Thyroid gland (tissue), 4 donors: ENCODE data around the gene MARK2.

Experiments used
- CTCF ChIP-seq, 6 experiments: fragments of 200-600 bp in 3 of 6; fragments of 450-650 bp in 3 of 6; sonication (generic) in 3 of 6; IDR thresholded peaks; one replicate each; pipeline ENCODE4 v1.5.1; 2016 to 2019; ENCODE audit warnings: antibody characterized with exemption in 6 of 6, mild to moderate bottlenecking in 2 of 6, inconsistent platforms in 1 of 6, moderate library complexity in 1 of 6
- POLR2A ChIP-seq, 2 donors: fragments of 450-650 bp; IDR thresholded peaks; one replicate each; pipeline ENCODE4 v1.6.1; 2017; ENCODE audit warnings: antibody characterized with exemption in 2 of 2, mild to moderate bottlenecking in 2 of 2, moderate library complexity in 1 of 2

GRCh38 chr11:63911876-63912275 is 73.0 kb downstream of the MARK2 start:
- TF ChIP-seq CTCF (IDR thresholded peaks at IDR 0.05), result no peak
- no peak for TF ChIP-seq POLR2A (IDR thresholded peaks at IDR 0.05)
